ENCODE measurements around the gene ARHGEF4.

The ARHGEF4 gene

DNA sequence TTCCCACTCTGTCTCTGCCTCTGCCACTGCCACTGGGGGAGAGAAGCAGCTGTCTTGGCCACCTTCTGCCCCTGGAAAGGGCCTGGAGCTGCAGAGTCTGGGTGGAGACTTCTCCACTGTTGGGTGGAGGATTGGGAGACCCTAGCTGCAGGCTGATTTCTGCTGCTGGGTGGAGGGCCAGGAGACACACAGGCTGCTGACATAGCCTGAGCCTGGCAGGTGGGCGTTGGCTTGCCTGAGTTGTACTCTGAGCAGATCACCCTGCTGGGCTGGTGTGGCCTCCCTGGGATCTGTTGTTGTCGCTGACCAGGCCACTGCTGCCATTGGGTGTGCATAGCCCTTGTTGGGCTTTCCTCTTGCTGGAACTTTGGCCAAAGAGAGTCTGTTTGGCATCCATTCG is 64.3 kb downstream of the ARHGEF4 start:
- TF ChIP-seq, protein P1, sequence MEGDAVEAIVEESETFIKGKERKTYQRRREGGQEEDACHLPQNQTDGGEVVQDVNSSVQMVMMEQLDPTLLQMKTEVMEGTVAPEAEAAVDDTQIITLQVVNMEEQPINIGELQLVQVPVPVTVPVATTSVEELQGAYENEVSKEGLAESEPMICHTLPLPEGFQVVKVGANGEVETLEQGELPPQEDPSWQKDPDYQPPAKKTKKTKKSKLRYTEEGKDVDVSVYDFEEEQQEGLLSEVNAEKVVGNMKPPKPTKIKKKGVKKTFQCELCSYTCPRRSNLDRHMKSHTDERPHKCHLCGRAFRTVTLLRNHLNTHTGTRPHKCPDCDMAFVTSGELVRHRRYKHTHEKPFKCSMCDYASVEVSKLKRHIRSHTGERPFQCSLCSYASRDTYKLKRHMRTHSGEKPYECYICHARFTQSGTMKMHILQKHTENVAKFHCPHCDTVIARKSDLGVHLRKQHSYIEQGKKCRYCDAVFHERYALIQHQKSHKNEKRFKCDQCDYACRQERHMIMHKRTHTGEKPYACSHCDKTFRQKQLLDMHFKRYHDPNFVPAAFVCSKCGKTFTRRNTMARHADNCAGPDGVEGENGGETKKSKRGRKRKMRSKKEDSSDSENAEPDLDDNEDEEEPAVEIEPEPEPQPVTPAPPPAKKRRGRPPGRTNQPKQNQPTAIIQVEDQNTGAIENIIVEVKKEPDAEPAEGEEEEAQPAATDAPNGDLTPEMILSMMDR (IDR thresholded peaks at IDR 0.05) = no peak

DNA sequence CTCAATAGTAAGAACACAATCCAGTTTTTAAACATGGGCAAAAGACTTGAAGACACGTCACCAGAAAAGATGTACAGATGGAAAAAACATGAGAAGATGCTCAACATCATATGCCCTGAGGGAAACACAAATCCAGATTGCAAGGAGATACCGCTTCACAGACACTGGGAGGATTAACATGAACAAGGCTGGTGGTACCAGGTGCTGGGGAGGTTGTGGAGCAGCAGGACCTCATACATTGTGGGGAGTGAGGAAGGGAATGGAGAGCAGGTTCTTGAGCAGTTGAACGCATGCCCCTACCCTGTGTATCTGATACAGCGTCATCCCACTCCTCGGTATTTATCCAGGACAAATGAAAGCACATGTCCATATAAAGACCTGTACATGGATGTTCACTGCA is 72.1 kb downstream of the ARHGEF4 start:
- TF ChIP-seq, protein P1 (IDR thresholded peaks at IDR 0.05) = no peak

DNA sequence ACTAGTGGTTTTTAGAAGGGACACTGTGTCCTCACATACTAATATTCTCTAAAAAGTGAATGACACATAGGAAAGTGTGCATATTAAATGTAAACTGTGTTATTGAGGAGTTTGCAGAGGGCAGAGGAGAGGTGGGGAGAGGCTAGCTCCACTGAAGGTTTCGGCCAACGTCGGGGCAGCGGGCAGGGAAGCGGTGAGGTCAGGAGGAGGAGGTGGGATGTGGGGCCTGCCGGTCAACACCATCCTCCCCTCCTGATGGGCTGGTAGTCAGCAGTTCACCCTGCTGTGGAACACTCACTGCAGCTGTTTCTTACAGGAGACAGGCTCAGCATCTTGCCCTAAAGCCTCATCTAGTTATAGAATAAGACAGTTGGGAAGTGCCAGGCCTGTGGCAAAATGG is 74.2 kb downstream of the ARHGEF4 start:
- TF ChIP-seq, protein P1 (IDR thresholded peaks at IDR 0.05) = no peak

DNA sequence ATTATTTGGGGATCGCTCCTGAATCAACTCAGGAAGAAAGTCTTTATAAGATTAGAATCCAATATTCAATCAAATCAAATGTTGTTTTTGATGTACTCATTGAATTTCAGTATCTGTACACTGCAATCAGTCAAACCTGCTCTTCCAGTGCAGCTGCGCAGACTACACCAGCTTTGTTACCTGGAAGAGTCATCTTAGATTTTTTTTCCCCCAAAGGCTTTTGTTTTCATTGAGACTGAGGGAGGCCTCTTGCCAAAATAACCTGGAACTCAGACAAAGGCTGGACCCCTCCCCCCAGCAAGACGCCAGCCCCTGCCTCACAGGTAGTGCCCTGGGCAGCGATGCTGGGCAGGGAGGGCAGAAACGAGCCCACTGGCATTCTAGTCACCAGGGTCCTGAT is 74.8 kb downstream of the ARHGEF4 start:
- TF ChIP-seq, protein P1 (IDR thresholded peaks at IDR 0.05) = no peak

DNA sequence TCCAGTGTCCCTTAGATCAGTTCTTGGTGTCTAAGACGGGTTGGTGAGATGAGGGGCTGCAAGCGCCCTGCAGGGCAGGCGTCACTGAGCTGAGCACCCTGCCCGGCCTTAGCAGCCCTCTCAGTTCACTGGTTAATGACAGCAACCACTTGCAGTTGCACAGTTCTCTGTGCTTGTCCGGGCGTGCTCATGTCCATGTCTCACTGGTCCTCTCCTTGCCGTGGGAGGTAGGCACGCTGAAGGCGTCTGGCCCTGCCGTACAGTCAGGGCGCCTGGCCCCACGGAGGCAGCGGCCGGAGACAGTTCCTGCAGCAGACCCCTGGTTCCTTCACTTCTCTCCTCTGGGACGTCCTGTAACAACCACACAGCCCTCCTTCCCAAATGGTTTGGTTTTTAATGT is 75.3 kb downstream of the ARHGEF4 start:
- TF ChIP-seq, protein P1 (IDR thresholded peaks at IDR 0.05) = no peak

DNA sequence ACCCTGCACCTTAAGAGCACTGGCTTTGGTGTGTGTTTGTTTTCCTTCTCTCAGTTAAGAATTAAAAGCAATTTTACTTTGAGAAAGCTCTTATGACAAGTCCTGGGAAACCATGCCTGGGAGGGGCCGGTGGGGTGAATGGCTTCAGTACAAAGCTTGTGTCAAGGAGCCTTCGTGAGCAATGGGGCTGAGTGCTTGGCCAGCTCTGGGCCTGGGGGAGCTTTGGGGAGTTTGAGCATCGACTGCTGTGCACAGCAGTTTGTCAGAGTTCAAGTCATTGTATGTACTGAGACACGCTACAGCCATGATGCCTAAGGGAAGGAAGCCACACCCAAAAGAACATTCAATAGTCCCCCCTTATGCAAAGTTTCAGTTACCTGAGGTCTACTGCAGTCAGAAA is 75.8 kb downstream of the ARHGEF4 start:
- TF ChIP-seq, protein P1 (IDR thresholded peaks at IDR 0.05) = no peak

DNA sequence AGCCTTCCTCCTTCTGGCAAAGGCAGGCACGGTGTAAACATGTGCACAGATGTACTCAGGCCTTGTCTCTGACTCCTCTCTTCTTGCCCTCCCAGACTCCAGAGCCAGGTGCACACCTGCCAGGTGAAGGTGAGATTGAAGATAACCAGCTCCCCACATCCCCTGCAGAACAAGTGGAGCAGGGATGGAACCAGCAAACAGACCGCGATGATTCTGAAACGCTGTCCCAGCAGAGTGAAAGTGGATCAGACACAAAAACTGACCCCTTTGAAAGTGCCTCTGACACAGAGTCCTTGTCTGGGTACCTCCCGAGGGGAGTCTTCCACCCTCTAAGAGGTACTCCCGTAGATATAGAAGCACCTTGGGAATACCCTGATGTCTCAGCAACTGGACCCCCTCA is 77.2 kb downstream of the ARHGEF4 start:
- TF ChIP-seq, protein P1 (IDR thresholded peaks at IDR 0.05) = no peak

DNA sequence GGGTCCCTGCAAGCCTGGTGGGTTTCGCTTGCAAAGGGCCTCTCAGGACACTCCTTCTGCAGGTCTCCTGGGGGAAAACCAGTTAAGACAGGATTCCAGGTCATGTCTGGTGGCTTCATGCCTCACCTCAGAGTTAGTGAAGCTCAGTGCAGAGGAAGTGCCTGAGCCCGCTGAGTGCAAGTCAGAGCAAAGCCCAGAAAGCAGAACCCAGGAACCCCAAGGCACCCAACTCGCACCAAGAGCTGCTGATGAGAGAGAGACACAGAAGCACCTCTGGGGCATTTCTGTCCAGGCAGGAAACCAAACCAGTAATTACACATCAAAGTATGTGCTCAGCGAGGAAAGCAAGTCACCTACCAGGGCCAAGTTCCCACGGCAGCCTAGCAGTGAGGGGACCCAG is 78.4 kb downstream of the ARHGEF4 start:
- TF ChIP-seq, protein P1 (IDR thresholded peaks at IDR 0.05) = no peak

Data from LNCAP (cell line).